IPS-15b (cell line): Measurements from ENCODE around the gene CDHR2.

Experiments
- H3K27me3 ChIP-seq: one replicate; pipeline ENCODE4 v1.6.1; 2013; ENCODE audit warnings: low read length; ENCODE audit not compliant: control insufficient read depth, insufficient read depth
- H3K36me3 ChIP-seq: one replicate; pipeline ENCODE4 v1.6.1; 2013; ENCODE audit warnings: low read length; ENCODE audit not compliant: control insufficient read depth, insufficient read depth
- H3K4me1 ChIP-seq: one replicate; pipeline ENCODE4 v1.6.1; 2013; ENCODE audit warnings: mild to moderate bottlenecking, low read length; ENCODE audit not compliant: control insufficient read depth, insufficient read depth
- H3K4me3 ChIP-seq: one replicate; pipeline ENCODE4 v1.5.1; 2013; ENCODE audit warnings: low read depth, low read length
- H3K9ac ChIP-seq: one replicate; pipeline ENCODE4 v1.6.1; 2013; ENCODE audit warnings: low read depth, mild to moderate bottlenecking, low read length
- H3K9me3 ChIP-seq: one replicate; pipeline ENCODE4 v1.6.1; 2013; ENCODE audit warnings: mild to moderate bottlenecking, low read length; ENCODE audit not compliant: control insufficient read depth, insufficient read depth

CDHR2 gene

DNA sequence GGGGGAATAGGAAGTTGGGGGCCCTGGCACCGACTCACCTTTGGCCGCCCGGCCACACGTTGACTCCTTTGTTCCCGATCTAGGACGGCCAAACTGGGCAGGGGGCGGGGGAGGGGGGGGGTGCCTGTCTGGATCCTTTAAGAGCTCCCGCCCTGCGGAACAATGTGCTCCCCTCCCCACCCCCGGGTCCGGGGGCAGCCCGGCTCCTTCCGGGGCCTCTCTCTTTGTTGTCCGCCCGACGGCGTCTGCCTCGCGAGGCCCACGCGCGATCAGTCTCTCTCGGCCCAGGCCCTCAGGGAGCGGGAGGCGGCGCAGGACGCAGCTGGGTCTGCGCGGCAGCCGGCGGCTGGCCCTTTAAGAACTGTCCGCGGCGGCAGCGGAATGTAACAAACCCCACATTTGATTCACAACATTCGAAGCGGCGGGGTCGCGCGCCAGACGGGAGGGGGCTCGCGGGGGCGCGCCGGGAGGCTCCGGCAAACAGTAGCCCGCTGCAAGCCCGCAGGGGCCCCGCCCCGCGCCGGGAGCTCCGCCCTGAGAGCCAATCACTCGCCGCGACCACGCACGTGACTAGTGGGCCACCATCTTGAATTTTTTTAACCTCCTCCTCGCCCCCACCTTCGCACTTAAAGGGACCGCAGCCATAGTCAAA lies 12.1 kb upstream of the CDHR2 start, which contains the start of gene RNF44:
Gene RNF44 (minus strand): TSS at position 501 of the 652 bp plus-strand sequence. CDS start 4,930 bp downstream, outside the sequence.
- peaks cover 31% of the 10 kb centered on the region for H3K4me1 ChIP-seq
- H3K36me3 ChIP-seq = peaks cover 11% of the 10 kb centered on the region
- H3K9ac ChIP-seq = peak within 1 kb of the TSS; percentile 95

DNA sequence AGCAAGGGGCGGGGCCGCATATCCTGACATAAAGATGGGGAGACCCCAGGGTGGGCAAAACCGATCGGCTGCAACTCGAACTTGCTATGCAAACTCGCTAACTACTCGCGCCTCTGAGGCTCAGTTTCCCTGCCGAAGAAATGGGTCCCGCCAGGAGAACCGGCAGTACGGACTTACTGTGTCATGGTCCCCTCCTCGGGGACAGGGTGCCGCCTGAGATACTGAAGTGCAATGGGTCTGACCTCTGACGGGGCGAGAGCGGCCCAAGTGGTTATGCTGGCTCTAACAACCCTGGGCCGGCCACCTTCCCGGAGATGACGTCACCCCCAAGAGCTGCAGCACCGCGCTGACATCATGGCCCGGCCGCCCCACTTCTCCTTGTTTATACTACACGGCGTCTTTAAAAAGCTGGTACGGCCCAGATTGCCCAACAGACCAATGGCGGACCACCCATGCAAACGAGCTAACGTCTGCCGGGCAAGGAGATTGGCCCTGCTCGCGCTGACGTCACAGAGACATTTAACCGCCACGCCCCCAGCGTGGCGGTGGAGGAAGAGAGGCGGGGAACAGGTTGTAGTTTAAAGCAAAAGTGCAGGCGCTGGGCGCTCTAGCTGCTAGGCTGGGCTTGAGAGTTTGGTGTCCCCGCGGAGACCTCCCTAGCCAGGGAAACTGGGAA lies 11.4 kb upstream of the CDHR2 start:
- Histone ChIP-seq H3K9me3 (no peaks in the 10 kb centered on the region), H3K4me3 (peak overlapping the region; percentile 96), H3K4me1 (peaks cover 33% of the 10 kb centered on the region), H3K27me3 (no peaks in the 10 kb centered on the region), H3K9ac (peak overlapping the region; percentile 71), H3K36me3 (peaks cover 9% of the 10 kb centered on the region)

More for the DNA sequence above, 12.1 kb upstream of the CDHR2 start, which contains the start of gene RNF44:
- peak within 1 kb of the TSS; percentile 96 for H3K4me3 ChIP-seq
- no peaks in the 10 kb centered on the region for H3K9me3 ChIP-seq
- H3K27me3 ChIP-seq = no peaks in the 10 kb centered on the region

DNA sequence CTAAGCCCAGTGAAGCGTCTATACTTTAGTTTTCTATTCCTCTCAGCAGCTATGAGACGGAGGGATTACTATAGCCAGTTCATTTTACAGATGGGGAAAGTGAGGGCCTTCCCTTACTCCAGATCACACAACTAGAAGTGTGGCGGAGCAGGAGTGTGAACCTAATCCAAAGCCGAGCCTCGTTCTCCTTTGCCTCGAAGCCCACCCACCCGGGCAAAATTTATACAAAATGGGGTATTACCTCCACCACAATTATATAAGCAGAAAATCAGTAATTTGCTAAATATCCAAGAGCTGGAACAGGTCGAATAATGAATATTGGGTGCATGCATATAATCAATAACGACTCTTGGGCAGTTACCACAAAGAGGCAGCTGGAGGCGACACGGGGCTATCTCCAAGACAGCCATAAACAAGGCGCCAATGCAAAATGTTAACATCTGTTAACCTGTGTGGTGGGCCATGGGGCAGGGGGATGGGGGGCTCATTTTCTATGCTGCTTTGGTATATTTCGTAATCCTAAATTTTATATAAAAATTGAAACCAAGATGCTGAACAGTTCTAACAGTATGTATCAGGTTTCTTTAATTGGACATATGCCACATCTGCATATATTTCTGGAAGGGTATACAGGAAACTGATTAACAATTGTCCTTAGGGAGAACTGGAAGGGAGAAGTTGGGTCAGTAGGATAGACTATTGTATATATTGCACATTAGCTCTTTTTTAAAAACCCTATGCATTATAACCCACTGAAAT lies 10.7 kb upstream of the CDHR2 start:
- Histone ChIP-seq H3K9me3 (no peaks in the 10 kb centered on the region), H3K27me3 (no peaks in the 10 kb centered on the region), H3K36me3 (peaks cover 9% of the 10 kb centered on the region), H3K9ac (peak overlapping the region; percentile 14), H3K4me1 (peaks cover 31% of the 10 kb centered on the region), H3K4me3 (peak overlapping the region; percentile 66)

DNA sequence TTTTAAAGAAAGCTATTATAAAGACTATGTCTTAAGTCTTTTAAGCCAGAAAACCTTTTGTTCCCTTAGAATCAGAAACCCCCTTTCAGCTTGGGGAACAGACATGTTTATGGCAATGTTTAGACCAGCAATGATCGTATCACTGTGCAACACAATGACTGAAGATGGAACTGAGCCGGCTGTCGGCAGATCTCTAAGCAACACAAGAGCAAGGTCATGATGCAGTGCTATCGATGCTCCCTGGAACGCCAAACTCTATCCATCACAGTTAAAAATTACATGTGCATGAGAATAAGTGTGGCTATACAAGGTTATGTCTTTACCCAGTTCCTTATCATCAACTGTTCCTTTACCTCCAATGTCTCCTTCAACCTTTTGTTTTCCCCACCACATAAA lies 10.2 kb upstream of the CDHR2 start:
- Histone ChIP-seq H3K9me3 (no peaks in the 10 kb centered on the region), H3K9ac (no peak overlapping the region), H3K4me3 (no peak overlapping the region), H3K4me1 (peaks cover 28% of the 10 kb centered on the region), H3K36me3 (peaks cover 8% of the 10 kb centered on the region), H3K27me3 (no peaks in the 10 kb centered on the region)

DNA sequence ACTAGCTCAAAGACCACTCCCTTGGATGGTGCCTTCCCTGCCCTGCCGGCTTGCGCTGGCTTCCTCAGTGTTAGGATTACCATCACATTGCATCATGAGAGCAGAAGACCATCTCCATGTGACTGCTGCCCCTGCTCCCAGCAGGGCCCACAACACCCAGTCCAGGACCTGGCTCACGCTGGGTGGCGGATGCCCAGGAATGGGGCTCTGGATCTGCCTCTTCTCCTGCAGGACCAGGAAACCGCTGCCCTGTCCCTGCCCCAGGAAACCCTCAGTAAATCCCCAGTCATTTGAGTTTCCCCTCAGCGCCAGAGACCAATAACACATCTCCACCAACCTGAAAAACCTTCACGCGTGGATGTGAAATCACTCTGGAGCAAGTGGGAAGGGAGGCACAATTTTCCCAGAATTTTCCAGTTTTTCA lies 8.7 kb upstream of the CDHR2 start:
- H3K4me1 ChIP-seq = peaks cover 17% of the 10 kb centered on the region
- H3K27me3 ChIP-seq = no peaks in the 10 kb centered on the region
- no peak overlapping the region for H3K4me3 ChIP-seq
- H3K9me3 ChIP-seq = no peaks in the 10 kb centered on the region
- H3K36me3 ChIP-seq = no peaks in the 10 kb centered on the region
- no peak overlapping the region for H3K9ac ChIP-seq

DNA sequence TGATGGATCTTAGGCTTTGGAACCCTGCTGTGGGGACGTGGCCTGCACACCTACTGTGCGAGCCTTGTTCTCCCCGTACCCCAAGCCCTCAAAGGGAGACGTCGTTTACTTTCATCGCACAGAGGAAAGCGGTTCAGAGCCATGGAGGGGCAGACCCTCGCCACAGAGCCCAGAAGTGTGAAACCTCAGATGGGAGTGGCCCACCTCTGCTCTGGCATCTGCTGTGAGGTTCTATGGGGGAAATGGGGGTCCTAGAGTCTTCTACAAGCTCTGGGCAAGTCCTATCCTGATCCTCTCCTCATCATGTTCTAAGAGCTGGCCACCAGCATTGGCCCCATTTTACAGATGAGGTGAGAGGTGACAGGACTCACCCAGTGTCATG lies 8.2 kb upstream of the CDHR2 start:
- H3K9ac ChIP-seq = peak overlapping the region; percentile 32
- H3K4me3 ChIP-seq = peak overlapping the region; percentile 84
- peaks cover 17% of the 10 kb centered on the region for H3K4me1 ChIP-seq
- H3K9me3 ChIP-seq = no peaks in the 10 kb centered on the region
- no peaks in the 10 kb centered on the region for H3K27me3 ChIP-seq
- H3K36me3 ChIP-seq = no peaks in the 10 kb centered on the region

DNA sequence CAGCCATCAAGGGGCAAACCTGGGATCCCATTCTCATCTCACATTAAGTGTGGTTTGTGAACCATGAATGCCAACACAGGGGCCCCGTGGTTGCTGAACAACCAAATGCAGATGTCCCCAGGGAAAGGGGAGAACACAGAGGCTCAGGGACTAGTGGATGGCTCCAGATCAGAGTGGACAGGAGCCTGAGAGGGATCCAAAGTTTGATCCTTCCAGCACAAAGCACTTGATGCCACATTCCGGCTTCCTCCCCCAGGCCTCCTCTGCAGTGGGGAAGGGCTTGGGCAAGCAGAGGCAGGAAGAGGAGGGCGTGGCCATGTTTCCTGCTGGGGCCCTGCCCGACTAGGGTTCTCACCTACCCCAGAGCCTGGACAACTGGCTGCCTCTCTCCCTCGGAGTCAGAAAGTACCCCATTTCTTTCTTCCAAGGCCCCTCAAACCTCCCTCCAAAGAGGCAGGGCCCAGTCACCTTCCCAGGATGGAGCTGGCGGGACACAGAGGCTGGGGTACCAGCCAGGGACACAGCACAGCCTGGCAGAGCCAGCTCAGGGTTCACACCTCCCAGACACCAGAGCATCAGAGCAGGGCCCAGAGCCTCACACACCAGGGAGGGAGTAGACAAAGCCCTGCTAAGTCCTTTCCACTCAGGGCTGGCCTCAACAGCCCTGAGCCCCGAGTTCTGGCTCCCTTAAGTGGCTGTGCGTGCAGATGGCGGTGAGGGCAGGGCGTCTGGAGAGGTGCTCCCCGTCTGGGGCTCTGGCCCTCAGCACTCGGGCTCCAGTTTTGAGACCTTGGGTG lies 7.6 kb upstream of the CDHR2 start:
- H3K4me3 ChIP-seq = peak overlapping the region; percentile 84
- H3K4me1 ChIP-seq = peaks cover 17% of the 10 kb centered on the region
- peak overlapping the region; percentile 32 for H3K9ac ChIP-seq
- no peaks in the 10 kb centered on the region for H3K27me3 ChIP-seq
- no peaks in the 10 kb centered on the region for H3K9me3 ChIP-seq
- H3K36me3 ChIP-seq = no peaks in the 10 kb centered on the region

DNA sequence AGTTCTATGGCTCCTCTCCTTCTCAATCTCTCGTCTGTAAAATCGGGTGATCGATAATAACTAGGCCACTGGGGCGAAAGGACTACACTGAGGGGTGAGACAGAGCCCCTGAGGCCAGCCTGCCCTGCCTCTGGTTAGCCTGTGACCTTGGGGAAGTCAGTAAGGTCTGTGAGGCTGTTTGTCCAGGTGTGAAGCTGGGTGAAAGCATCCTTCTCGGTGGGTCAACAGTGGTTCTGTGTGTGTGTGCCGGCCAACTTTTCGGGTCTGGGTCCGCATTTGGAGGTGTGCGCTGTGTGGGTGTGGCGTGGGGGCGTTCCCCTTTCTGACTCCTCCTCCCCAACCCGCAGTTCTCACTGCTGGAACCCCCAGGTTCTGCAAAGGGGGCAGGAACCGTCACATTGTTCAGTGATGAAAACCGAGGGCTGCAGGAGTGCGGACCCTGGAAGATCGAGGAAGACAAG lies 7.0 kb upstream of the CDHR2 start:
- Histone ChIP-seq H3K9ac (peak overlapping the region; percentile 19), H3K9me3 (no peaks in the 10 kb centered on the region), H3K27me3 (no peaks in the 10 kb centered on the region), H3K4me3 (peak overlapping the region; percentile 84), H3K36me3 (no peaks in the 10 kb centered on the region), H3K4me1 (peaks cover 17% of the 10 kb centered on the region)

DNA sequence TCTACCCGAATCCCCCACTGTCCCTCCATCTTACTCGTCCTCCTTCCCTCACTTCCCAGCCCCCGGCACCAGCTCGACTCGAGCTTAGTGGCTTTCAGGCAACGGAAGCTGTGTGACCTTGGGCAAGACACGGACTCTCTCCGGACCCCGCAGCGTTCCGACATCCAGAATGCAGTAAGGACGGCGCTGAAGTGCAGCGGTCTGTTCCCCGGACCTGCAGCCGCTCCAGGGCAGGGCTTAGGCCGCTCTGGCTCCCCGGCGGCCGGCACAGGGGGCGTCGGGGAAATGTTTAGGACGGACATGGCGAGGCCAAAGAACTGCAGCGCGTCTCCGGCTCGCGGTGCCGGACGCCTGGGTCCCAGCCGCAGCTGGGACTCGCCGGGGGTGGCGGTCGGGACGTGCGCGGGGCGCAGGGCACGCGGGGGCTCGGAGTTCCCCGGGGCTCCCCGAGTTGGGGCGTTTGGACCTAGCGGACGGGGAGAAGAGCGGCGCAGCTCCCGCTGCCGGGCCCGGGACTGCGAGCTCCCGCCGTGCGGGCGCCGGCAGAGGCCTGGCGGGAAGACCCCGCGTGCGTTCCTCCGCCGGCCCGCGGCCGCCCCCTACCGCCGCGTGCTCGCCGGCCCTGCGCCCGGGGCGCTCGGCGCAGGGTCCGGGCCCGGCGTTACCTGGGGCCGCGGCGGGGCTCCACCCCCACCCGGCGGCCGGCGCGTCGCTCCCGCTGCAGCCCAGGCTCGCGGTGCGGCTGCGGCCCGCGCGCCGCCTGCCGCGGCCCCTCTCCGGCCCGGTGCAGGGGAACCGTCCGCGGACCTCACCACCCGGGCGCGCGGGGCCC lies 6.3 kb upstream of the CDHR2 start:
- Histone ChIP-seq H3K4me3 (peak overlapping the region; percentile 84), H3K36me3 (no peaks in the 10 kb centered on the region), H3K9ac (peak overlapping the region; percentile 19), H3K4me1 (peaks cover 17% of the 10 kb centered on the region), H3K27me3 (no peaks in the 10 kb centered on the region), H3K9me3 (no peaks in the 10 kb centered on the region)

DNA sequence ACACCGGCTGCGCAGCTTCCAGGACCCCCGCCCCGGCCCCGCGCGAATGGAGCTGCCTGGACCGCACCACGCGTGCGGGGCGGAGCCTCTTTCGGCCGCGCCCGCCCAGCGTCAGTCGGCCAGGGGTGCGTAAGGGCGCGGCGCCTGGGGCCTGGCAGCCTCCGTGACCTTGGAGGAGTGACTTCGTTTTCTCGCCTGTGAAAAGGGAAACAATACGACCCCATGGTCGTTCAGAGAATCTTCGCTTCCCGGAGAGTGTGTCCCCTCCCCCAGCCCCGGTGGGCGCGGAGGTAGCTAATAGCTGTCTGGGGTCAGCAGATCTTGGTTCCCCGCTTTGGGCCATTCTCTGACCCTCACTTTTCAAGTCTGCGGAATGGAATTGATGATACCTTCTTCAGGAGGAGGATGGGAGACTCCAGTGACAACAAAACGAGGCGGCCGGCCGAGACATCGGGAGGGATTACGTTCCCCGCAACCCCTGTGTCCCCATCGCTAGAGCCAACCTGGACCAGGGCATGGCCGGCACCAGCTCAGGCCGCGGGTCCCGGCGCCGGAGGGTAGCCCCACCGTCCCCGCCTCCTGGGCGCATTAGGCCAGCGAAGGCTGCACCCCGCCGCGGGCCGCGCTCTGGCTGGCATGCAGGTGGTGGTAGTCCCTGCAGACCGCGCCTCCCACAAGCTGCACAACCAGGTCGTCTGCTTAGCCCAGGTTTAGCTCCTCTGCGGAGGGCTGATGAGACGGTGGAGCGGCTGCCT lies 5.5 kb upstream of the CDHR2 start:
- Histone ChIP-seq H3K36me3 (no peaks in the 10 kb centered on the region), H3K4me3 (peak overlapping the region; percentile 66), H3K27me3 (no peaks in the 10 kb centered on the region), H3K9ac (peak overlapping the region; percentile 19), H3K4me1 (peaks cover 17% of the 10 kb centered on the region), H3K9me3 (no peaks in the 10 kb centered on the region)
